ENCODE data around the gene NR4A1.

The NR4A1 gene

GRCh38 chr12:52060498-52061177 lies 9.4 kb downstream of the NR4A1 start:
- no peak for DNase-seq (ENCODE audit: low read depth)
- no peak for TF ChIP-seq CTCF (IDR thresholded peaks at IDR 0.05; ENCODE audit: insufficient read depth, low read depth, low read length, missing control alignments)
- H3K4me3 ChIP-seq (ENCODE audit: low read depth, low read length), result no peak overlapping the region

- H3K4me3 ChIP-seq (ENCODE audit: low read depth, low read length), result no peak overlapping the region
- no peak for DNase-seq (ENCODE audit: low read depth)
- TF ChIP-seq CTCF (IDR thresholded peaks at IDR 0.05; ENCODE audit: insufficient read depth, low read depth, low read length, missing control alignments), result no peak
These were observed 10.4 kb downstream of the NR4A1 start for GRCh38 chr12:52061470-52062166.

GRCh38 chr12:52062167-52063081 lies 11.2 kb downstream of the NR4A1 start:
- H3K4me3 ChIP-seq (ENCODE audit: low read depth, low read length), result no peak overlapping the region
- DNase-seq (ENCODE audit: low read depth), result no peak
- TF ChIP-seq CTCF (IDR thresholded peaks at IDR 0.05; ENCODE audit: insufficient read depth, low read depth, low read length, missing control alignments), result no peak

GRCh38 chr12:52063082-52063924 lies 12.1 kb downstream of the NR4A1 start:
- no peak for DNase-seq (ENCODE audit: low read depth)
- H3K4me3 ChIP-seq (ENCODE audit: low read depth, low read length), result no peak overlapping the region
- no peak for TF ChIP-seq CTCF (IDR thresholded peaks at IDR 0.05; ENCODE audit: insufficient read depth, low read depth, low read length, missing control alignments)

- H3K4me3 ChIP-seq (ENCODE audit: low read depth, low read length), result no peak overlapping the region
- no peak for DNase-seq (ENCODE audit: low read depth)
- no peak for TF ChIP-seq CTCF (IDR thresholded peaks at IDR 0.05; ENCODE audit: insufficient read depth, low read depth, low read length, missing control alignments)
These were observed 12.9 kb downstream of the NR4A1 start for GRCh38 chr12:52063981-52064649.
